GM21717 (cell line): Measurements from ENCODE around the gene ARHGEF6.
"Not testable (repeated sequence)": the region's sequence is repeated elsewhere in the genome, so short reads cannot be mapped to it uniquely, and the experiment has no call there.

ENCODE experiments used
- ATAC-seq: cut with Tn5 transposase; IDR thresholded peaks from one replicate; pipeline ENCODE4 v1.9.1; 2021; ENCODE audit warnings: mild to moderate bottlenecking, moderate library complexity; ENCODE audit not compliant: unreplicated experiment

ARHGEF6 gene, protein sequence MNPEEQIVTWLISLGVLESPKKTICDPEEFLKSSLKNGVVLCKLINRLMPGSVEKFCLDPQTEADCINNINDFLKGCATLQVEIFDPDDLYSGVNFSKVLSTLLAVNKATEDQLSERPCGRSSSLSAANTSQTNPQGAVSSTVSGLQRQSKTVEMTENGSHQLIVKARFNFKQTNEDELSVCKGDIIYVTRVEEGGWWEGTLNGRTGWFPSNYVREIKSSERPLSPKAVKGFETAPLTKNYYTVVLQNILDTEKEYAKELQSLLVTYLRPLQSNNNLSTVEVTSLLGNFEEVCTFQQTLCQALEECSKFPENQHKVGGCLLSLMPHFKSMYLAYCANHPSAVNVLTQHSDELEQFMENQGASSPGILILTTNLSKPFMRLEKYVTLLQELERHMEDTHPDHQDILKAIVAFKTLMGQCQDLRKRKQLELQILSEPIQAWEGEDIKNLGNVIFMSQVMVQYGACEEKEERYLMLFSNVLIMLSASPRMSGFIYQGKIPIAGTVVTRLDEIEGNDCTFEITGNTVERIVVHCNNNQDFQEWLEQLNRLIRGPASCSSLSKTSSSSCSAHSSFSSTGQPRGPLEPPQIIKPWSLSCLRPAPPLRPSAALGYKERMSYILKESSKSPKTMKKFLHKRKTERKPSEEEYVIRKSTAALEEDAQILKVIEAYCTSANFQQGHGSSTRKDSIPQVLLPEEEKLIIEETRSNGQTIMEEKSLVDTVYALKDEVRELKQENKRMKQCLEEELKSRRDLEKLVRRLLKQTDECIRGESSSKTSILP

DNA sequence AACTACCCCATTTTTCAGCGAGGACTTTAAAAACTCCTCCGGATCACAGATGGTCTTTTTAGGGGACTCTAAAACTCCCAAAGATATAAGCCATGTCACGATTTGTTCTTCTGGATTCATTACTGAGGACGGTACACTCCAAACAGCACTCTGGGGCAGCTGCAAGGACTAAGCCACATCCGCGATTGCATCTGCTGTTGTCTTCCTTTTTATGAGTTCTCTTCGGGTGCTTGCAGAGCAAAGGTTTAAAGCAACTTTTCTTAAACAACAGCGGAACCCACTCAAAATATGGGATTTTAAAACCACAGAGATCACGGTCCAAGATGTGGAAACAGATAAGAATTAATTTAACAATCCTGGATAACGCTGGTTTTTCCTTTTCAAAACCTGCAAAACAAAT is at the start of gene ARHGEF6:
Gene ARHGEF6 (minus strand): TSS at position 170 of the 400 bp plus-strand sequence. CDS start 50 bp downstream, at position 120.
- no peak for ATAC-seq

DNA sequence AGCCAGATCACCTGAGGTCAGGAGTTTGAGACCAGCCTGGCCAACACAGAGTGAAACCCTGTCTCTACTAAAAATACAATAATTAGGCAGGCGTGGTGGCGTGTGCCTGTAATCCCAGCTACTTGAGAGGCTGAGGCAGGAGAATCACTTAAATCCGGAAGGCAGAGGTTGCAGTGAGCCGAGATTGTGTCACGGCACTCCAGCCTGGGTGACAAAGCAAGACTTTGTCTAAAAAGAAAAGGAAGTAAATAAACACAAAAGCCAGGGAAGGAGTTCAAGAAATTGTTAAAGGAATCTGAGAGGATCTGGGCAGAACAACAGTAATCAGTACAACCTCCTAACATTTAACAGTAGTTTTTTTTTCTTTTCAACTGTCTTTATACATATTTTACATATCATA is 48.7 kb upstream of the ARHGEF6 start:
- no peak for ATAC-seq

DNA sequence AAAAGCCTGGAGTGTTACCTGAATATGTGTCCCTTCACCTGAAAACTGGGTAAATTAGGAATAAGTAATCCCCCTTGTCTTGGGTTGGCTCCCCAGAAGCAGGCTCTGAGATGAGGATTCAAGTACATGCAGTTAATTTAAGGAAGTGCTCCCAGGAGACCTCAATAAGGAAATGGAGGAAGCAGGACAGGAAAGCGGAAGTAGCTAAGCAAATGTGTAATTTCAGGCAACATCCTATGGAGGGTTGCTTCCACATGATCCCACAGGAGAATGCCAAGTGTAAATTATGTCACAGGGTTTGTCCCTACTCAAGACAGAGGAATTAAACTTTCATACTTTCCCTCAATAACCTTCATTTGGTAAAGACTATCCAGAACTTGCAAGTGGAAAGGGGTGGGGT is 48.1 kb upstream of the ARHGEF6 start:
- no peak for ATAC-seq

DNA sequence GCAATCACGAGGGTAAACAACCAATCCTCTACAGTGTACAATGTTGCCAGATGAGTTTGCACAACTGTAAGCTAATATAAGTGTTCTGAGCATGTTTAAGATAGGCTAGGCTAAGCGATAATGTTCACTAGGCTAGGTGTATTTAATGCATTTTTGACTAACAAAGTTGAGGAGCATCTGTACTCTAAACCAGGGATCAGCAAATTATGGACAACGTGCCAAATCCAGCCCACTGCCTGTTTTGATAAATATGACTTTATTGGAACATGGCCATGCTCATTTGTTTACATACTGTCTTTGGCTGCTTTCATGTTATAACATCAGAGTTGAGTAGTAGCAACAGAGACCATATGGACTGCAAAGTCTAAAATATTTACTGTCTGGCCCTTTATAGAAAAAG is 46.3 kb upstream of the ARHGEF6 start:
- no peak for ATAC-seq

DNA sequence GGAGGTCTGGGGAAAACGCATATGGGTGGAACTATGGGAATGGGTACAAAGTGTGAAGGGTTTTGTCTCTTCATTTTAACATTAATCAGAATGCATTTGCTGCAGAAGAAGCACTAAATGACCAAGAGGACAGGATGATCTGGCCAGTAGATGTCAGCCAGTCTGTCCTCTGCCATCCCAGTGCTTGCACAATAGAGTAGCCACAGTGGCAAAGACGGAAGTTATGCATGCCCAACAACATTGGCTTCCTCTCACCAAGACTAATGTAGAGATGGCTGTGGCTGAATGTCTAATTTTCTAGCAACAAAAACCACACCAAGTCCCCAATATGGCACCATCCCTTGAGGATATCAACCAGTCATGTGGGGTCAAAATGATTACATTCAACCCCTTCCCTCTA is 45.0 kb upstream of the ARHGEF6 start:
- ATAC-seq = no peak

DNA sequence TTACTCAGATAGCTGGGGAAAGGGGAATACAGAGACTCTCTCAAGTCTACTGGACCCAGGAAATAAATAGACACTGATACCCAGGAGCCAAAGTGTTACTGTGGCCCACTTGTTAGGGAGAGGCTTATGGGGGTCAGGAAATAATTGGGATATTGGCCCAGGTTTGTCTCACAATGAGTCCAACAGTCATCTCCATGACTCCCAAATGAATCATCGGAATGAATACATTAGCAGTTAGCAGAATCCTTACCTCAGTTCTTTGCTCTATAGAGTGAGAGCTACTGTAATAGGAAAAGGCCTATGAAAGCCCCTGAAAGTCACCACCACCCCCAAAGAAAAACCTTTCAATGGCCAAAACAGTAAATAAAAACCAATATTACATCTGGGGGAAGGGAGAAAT is 42.4 kb upstream of the ARHGEF6 start:
- no peak for ATAC-seq

DNA sequence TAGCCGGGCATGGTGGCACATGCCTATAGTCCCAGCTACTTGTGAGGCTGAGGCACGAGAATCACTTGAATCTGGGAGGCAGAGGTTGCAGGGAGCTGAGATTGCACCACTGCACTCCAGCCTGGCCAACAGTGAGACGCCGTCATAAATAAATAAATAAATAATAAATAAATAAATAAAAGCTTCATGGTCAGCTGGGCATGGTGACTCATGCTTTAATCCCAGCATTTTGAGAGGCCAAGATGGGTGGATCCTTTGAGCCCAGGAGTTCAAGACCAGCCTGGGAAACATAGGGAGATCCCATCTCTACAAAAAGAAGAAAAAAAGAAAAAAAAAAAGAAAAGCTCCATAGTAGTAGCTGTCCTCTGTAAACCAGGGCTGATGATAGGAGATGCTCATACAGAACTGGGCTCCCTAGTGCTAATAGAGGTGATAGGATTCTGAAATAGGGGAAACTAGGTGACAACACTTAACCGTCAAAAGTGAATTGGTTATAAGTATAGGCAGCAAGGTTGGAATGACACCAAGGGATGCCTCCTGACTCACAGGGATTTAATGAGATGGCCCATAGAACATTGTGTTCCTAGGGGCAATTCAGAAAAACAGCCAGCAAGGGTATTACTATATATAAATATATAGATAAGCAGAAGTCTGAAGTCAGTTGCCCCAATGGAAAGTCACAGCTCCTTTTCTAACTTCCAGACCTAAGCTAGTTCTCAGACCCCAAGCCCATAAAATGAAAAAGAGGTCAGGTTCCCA is 41.8 kb upstream of the ARHGEF6 start:
- ATAC-seq = no peak

DNA sequence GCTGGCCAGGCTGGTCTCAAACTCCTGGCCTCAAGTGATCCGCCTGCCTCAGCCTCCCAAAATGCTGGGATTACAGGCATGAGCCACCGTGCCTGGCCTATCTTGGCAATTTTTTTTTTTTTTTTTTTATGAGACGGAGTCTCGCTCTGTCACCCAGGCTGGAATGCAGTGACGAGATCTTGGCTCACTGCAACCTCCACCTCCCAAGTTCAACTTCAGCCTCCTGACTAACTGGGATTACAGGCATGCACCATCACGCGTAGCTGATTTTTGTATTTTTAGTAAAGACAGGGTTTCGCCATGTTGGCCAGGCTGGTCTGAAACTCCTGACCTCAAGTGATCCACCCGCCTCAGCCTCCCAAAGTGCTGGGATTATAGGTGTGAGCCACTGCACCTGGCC is 39.0 kb upstream of the ARHGEF6 start:
- ATAC-seq = not testable (repeated sequence)

DNA sequence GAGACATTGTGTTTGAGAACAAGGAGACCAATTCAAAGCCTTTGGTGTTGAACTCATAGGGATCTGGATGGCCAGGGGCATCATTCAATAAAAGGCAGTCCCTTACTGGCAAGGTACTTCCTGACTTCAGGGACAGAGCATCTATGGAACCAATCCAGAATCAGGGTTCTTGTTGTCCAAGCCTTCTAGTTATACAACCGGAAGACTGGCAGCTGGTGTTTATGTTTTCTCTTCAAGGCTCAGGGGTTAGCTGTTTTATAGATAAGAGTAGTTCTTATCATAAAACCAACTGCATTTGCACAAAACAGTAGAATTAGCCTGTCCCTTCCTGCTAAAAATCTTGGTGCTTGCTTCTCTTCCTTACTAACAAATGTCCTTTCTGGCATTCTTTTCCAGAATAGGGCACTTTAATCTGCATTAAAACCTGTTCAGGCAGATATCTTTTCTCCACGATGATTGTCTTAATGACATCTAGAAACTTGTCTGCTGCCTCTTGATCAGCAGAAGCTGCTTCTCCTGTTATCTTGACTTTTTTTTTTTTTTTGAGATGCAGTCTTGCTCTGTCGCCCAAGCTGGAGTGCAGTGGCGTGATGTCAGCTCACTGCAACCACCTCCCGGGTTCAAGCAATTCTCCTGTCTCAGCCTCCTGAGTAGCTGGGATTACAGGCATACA is 38.4 kb upstream of the ARHGEF6 start:
- ATAC-seq = no peak

DNA sequence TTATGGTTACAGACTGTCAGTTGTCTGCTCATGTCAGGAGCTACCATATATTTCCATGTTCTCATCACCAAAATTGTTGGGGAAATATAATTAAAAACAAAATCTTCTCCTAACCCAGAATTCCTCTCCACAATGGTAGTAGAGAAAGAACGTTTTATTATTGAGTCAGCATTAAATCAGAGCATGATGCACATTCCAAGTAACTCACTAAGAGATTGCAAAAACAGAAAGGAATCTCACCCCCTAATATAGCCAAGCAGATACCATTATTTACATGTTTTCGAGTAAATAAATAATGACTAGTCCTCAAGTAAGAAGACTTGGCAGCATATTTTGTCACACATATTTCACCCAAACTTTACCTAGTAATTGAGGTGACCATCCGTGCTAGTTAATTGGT is 36.2 kb upstream of the ARHGEF6 start:
- no peak for ATAC-seq

DNA sequence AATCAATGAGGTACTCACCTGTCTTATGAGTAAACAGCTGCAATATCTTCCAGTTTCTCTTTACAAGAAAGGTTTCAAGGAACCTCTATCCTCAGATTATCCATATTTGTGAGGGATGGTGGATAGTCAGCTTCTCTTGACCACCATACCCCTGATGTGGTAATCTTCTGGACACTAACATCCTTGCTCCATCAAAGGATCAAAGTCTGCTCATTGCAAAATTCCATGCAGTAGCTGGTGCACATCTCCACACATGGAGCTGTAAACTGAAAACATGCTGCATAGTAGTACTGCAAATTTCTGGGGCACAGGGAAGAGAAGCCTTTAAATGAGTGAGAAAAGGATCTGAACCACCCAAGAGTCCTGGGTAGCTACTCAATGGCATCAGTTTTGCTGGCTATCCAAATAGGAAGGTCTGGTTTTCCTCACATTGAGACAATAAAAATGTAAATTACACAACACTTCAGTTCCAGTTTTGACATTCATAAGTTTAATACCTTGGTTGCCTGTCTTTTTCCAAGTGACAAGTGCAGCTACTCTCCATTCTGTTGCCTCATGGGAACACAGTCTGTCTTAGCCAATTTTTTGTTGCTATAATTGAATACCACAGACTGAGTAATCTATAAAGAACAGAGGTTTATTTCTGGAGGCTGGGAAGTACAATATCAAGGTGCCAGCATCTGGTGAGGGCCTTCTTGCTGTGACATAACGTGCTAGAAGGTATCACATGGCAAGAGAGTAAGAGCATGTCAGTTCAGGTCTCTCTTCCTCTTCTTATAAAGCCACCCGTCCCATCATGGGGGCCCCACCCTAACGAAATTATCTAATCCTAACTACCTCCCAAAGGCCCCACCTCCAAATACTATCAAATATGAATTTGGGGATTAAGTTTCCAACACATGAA is 34.4 kb upstream of the ARHGEF6 start:
- ATAC-seq = no peak

DNA sequence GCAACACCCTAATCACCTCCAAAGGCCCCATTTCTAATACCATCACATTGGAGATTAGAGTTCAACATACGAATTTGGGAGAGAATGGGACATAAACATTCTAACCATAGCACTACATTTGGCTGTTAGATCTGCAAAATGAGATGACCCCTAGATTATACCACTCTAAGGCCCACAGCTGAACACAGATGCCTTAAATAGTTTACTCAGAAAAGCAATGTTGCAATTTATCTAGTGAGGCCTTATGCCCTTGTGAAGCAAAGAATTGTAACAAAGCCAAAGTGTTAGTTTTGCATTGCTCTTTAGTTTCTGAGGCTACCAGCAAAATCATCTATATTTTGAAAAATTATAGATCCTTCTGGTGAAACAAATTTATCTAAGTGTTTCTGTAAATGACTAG is 31.6 kb upstream of the ARHGEF6 start:
- ATAC-seq = no peak

DNA sequence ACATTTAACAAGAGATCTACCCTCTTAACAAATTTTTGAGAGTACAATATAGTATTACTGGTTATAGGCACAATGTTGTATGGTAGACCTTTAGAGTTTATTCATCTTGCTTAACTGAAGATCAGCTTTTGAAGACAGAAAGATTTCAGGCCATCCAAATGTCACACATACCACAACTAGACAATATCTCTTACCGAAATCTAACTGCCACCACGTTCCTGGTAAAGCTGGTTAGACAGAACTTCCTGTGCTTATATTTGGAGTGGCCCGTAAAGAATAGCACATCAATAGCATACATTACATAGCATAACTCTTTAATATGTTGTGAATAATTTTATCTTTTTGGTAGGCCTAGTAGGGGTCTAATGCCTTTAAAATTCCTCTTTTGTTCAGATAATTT is 29.8 kb upstream of the ARHGEF6 start:
- no peak for ATAC-seq

DNA sequence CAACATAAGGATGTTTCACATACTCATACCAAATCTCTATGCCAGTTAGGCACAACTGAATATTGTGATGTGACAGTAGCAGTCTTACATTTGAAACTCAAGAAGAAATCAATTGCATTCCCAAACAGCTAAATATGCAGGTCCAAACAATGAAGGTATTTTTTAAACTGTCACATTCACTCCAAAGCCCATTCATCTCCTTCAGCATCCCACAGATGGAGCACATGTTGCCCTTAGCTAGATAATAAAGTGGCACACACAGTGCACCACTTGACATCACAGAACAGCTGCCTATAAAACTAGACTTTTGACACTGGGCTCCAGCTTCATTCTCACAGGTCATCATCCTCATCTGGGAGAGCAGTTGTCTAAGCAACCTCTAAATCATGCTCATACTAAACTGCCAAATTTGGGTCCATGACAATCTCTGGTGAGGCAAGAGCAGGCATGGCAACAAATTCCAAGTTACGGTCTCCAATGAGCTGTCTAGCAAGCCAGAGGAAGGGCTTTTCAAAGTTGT is 26.2 kb upstream of the ARHGEF6 start:
- no peak for ATAC-seq

DNA sequence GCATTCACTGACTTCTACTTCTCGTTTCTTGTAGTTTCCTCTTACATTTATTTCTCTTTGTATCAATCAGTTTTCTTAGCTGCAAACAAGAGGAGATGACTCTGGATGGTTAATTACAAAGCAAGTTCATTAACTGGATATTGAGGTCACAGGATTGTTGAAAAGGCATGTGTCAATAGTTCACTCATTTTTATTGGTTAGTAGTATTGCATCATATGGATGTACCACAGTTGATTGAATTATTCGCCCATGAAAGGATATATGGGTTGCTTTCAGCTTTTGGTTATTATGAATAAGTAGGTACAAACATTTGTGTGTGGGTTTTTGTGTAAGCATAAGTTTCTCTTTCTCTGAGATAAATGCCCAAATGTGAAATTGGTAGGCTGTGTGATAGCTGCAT is 21.8 kb upstream of the ARHGEF6 start:
- ATAC-seq = no peak

DNA sequence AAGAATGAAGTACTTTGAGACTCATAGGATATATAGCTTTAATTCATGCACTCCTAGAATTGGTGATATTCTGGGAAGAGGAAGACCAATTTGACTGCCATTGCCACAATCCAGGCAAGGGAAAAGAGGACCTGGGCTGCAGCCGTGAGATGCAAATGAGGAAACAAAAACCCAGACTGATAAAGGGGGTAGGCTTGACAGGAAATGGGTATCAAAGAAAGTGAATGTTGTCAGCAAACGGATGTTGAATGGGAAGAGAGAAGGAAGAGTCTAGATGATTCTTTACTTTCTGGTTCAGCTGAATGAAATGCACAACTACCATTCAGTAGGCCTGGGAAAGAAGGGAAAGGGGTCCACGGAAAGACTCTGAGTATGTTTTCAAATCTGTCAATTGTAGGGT is 17.1 kb upstream of the ARHGEF6 start:
- no peak for ATAC-seq

DNA sequence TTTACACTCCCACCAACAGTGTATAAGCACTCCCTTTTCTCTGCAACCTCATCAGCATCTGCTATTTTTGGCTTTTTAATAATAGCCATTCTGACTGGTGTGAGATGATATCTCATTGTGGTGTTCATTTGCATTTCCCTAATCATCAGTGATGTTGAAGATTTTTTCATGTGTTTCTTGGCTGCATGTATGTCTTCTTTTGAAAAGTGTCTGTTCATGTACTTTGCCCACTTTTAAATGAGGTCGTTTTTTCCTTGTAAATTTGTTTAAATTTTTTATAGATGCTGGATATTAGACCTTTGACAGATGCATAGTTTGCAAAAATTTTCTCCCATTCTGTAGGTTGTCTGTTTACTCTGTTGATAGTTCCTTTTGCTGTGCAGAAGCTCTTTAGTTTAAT is 14.4 kb upstream of the ARHGEF6 start:
- not testable (repeated sequence) for ATAC-seq

DNA sequence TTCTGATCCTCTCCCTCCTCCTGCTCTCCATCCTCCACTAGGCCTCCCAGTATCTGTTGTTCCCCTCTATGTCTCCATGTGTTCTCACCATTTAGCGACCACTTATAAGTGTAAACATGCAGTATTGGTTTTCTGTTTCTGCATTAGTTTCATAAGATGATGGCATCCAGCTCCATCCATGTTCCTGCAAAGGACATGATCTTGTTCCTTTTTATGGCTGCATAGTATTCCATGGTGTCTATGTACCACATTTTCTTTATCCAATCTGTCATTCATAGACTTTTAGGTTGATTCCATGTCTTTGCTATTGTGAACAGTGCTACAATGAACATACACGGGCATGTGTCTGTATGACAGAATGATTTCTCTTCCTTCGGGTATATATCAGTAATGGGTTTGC is 13.9 kb upstream of the ARHGEF6 start:
- ATAC-seq = not testable (repeated sequence)

DNA sequence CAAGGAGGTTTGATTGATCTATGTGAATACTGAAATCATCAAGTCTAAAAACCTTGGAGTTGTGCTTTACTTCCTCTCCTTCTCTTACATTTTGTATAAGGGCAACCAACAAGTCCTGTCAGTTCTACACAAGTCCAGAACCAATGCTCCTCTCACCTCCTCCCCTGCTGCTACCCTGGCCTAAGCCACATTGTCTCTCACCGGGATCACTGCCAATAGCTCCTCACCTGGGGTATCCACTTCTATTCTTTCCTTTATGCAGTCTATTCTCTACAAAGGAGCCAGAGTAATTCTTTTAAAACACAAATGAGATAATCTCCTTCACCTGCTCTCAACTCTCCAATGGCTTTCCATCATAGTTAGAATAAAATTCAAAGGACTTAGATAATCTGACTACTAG is 13.3 kb upstream of the ARHGEF6 start:
- no peak for ATAC-seq

DNA sequence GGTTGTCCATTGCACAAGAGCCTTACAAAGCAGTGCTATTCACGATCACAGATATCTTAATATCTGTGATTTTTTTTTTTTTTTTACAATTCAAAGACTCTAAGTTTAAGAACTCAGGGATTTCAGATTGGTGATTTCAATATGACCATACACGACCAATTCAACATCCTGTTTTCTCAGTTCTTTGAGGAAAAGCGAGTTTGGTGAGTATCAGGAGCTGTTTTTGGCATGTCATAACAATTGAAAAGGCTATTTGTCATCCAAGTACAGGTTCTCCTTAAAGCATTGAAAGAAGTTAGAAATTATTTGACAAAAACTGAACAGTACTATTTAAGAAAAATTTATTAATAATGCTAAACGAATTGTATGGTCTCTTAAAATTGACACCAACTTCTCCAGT is 9.1 kb upstream of the ARHGEF6 start:
- ATAC-seq = no peak
